GM10266 (cell line): ENCODE results near the gene ANO7.

ENCODE experiments used
- DNase-seq: peaks from one replicate; pipeline ENCODE4 v3.0.0; 2012; ENCODE audit errors: extremely low spot score
- TF ChIP-seq, protein P1 (sequence below): IDR thresholded peaks from 2 replicates; pipeline ENCODE4 v1.5.1; 2012; ENCODE audit warnings: mild to moderate bottlenecking, low read depth; ENCODE audit not compliant: control insufficient read depth, insufficient read depth; ENCODE audit errors: missing control alignments

ANO7 gene

DNA sequence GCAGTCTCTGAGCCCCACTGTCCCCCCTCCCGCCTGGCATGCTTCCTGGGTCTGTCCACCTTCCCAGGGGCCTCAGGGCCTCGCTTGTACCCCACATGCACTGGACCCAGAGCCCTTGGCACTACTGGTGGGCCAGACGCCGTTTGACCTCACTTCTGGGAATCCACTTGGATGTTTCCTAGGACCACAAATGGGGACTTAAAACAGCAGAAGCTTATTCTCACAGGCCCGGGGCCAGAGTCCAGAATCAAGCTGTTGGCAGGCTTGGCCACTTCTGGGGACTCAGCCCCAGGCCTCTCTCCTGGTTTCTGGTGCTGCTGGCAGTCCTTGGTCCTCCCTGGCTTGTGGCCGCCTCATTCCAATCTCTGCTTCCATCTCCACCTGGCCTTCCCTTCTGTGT, 19.6 kb downstream of the ANO7 start:
- DNase-seq = no peak
- TF ChIP-seq, protein P1, sequence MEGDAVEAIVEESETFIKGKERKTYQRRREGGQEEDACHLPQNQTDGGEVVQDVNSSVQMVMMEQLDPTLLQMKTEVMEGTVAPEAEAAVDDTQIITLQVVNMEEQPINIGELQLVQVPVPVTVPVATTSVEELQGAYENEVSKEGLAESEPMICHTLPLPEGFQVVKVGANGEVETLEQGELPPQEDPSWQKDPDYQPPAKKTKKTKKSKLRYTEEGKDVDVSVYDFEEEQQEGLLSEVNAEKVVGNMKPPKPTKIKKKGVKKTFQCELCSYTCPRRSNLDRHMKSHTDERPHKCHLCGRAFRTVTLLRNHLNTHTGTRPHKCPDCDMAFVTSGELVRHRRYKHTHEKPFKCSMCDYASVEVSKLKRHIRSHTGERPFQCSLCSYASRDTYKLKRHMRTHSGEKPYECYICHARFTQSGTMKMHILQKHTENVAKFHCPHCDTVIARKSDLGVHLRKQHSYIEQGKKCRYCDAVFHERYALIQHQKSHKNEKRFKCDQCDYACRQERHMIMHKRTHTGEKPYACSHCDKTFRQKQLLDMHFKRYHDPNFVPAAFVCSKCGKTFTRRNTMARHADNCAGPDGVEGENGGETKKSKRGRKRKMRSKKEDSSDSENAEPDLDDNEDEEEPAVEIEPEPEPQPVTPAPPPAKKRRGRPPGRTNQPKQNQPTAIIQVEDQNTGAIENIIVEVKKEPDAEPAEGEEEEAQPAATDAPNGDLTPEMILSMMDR = no peak

DNA sequence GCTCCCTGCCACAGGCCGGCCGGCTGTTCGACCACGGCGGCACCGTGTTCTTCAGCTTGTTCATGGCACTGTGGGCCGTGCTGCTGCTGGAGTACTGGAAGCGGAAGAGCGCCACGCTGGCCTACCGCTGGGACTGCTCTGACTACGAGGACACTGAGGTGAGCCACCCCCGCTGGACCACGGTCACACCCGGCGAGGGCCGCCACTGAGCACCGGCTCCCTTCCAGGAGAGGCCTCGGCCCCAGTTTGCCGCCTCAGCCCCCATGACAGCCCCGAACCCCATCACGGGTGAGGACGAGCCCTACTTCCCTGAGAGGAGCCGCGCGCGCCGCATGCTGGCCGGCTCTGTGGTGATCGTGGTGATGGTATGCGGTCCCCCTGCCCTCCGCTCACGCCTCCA, 20.8 kb downstream of the ANO7 start:
- TF ChIP-seq, protein P1 = no peak
- no peak for DNase-seq

DNA sequence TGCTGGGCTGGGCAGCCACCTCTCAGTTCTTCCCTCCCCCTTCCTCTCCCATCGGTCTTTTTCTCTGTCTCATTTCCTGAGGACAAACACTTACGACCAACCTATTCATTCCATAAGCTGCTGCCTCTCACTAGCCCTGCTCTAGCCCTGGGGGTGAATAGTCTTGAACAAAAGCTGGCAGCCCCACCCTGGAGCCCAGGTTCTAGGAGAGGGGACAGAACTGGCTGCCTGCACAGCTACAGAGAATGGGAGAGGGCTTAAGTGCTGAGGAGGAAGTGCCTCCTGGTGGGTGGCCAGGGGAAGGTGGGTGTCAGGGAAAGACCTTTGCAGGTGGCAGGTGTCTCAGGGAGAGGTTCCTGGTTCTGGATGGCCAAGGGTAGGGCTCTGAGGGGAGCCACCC, 22.8 kb downstream of the ANO7 start:
- DNase-seq = no peak
- TF ChIP-seq, protein P1 = no peak

DNA sequence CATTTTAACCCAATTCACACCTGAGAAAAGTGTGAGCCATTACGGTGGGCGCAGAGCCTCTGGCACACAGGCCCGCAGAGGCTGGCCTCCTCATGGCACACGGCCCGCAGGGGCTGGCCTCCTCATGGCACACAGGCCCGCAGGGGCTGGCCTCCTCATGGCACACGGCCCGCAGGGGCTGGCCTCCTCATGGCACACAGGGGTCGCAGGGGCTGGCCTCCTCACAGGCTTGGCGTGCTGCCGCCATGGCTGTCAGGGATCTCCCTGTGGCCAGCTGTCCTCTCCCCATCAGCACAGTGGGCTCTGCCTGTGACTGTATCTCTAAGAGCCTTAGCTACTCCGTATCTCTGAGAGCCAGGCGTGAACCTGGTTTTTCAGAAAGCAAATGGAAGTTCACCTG, 24.6 kb downstream of the ANO7 start:
- TF ChIP-seq, protein P1 = no peak
- no peak for DNase-seq

DNA sequence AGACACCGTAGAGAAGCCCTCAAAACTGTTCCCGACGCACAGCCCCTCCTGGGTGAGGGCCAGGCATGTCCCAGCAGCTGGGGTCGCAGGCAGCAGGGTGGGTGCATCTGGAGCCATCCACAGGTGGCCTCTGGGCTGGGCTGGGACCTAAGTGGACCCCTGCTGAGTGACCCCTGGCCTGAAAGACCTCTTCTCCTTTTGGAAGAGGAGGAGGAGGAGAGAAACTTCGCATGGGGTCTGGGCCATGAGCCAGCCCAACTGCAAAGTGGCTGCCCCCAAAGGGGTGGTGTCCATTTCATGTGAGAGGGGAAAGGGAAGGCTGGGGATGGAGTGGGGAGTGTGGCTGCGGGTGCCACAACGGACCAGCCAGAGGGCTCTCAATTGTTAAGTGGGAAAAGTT, 25.1 kb downstream of the ANO7 start:
- DNase-seq = no peak
- TF ChIP-seq, protein P1 = no peak

DNA sequence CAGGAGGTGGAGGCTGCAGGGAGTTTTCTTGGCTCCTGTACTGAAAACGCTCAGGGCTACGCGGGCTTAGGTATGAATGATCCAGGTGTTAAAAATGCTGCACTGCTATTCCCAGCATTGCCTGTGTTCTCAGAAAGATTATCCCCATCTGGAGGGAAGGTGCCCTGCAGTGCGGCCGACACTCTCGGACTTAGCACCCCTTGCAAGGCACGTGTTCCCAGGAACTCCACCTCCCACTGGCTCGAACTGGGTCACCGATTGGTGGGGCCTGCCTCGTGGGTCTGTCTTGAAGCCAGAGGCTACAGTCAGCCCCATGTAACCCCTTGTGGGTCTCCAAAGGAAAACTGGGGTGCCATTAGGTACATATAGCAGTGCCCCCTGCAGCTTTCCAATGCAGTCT, 25.7 kb downstream of the ANO7 start:
- TF ChIP-seq, protein P1 = no peak

DNA sequence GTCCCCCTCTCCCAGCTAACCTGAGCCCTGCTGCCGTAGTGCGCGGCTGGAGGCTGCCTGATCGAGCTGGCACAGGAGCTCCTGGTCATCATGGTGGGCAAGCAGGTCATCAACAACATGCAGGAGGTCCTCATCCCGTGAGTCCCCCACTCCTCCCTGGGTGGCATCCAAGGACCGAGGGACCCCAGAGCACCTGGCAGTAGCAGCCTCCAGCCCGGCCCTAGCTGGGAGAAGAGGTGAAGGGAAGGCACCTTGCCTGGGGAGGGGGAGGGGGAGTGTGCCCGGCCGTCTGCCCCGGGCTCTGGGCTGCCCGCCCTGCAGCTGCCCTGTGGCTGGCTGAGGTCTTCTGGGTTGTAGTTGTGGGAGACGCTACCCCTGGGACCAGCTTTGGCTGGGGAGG, 26.3 kb downstream of the ANO7 start:
- DNase-seq = no peak
- TF ChIP-seq, protein P1 = no peak

More for the DNA sequence above, 25.7 kb downstream of the ANO7 start:
- DNase-seq = no peak
